GM12878 (cell line): ENCODE data around the gene IRF9.

Experiments used
- ASH2L ChIP-seq: fragments of 300-600, 200-600 bp; sonication (generic); IDR thresholded peaks from 2 replicates; pipeline ENCODE4 v1.6.1; 2017; ENCODE audit warnings: low read depth, mild to moderate bottlenecking, borderline replicate concordance
- CTCF ChIP-seq, 3 experiments: IDR thresholded peaks in 2 of 3; conservative IDR thresholded peaks in 1 of 3; 2 replicates each; pipeline ENCODE4 v1.5.1; 2011; ENCODE audit warnings: low read depth in 3 of 3, low read length in 3 of 3, mild to moderate bottlenecking in 3 of 3, control low read depth in 2 of 3, moderate library complexity in 2 of 3, inconsistent platforms in 1 of 3, mixed read lengths in 1 of 3; ENCODE audit not compliant: control insufficient read depth in 2 of 3, insufficient read depth in 1 of 3; ENCODE audit errors: extremely low read depth in 1 of 3
- E2F4 ChIP-seq: IDR thresholded peaks from 2 replicates; pipeline ENCODE4 v1.6.1; 2012; ENCODE audit warnings: low read depth, low read length, improper control_type of control experiment
- PAX8 ChIP-seq: fragments of 450-650 bp; IDR thresholded peaks from 2 replicates; pipeline ENCODE4 v1.6.1; 2017; ENCODE audit warnings: mild to moderate bottlenecking, moderate library complexity
- POLR2A ChIP-seq: IDR thresholded peaks from 2 replicates; pipeline ENCODE4 v1.6.1; 2011; ENCODE audit warnings: low read depth, mild to moderate bottlenecking, low read length
- POLR2AphosphoS5 ChIP-seq: IDR thresholded peaks from 2 replicates; pipeline ENCODE4 v1.6.1; 2011; ENCODE audit warnings: mild to moderate bottlenecking, low read length, inconsistent platforms
- RFX5 ChIP-seq: IDR thresholded peaks from 2 replicates; pipeline ENCODE4 v1.6.1; 2011; ENCODE audit warnings: low read depth, low read length, improper control_type of control experiment
- SMC3 ChIP-seq: IDR thresholded peaks from 2 replicates; pipeline ENCODE4 v1.6.1; 2011; ENCODE audit warnings: low read length, improper control_type of control experiment, borderline replicate concordance
- ZBTB11 ChIP-seq: fragments of 450-650 bp; formaldehyde crosslinking; IDR thresholded peaks from 2 replicates; pipeline ENCODE4 v1.5.0; 2022; ENCODE audit warnings: mild to moderate bottlenecking, missing genetic modification characterization

- no peak for TF ChIP-seq CTCF (IDR thresholded peaks at IDR 0.05 in 2 of 3, conservative IDR thresholded peaks at IDR 0.05 in 1 of 3; ENCODE audit: control insufficient read depth in 2 of 3, extremely low read depth in 1 of 3, insufficient read depth in 1 of 3, low read depth in 3 of 3, low read length in 3 of 3)
- TF ChIP-seq E2F4 = no peak
- TF ChIP-seq RFX5 = no peak
- TF ChIP-seq SMC3 = no peak
- TF ChIP-seq POLR2A = no peak
- TF ChIP-seq POLR2AphosphoS5 = no peak
- no peak for TF ChIP-seq ZBTB11 (CRISPR knock-in tag)
- TF ChIP-seq PAX8 = no peak
- TF ChIP-seq ASH2L = no peak
Observed at GRCh38 chr14:24119691-24120090, 41.4 kb upstream of the IRF9 start.
